Kidney epithelial cell (primary cell): ENCODE data around the gene MAP7. TPM values are rescaled to one million over a fixed set of nuclear protein-coding genes. Genes with fewer than 3 reads are reported as not detected.

Source experiments
- DNase-seq: peaks from one replicate; pipeline ENCODE4 v3.0.0-alpha.2; 2010; ENCODE audit warnings: low read depth
- H3K27me3 ChIP-seq: 2 replicates; pipeline ENCODE4 v1.6.0; 2011; ENCODE audit warnings: low read length; ENCODE audit not compliant: control insufficient read depth, insufficient read depth
- H3K36me3 ChIP-seq: 2 replicates; pipeline ENCODE4 v1.5.1; 2011; ENCODE audit warnings: low read length; ENCODE audit not compliant: control insufficient read depth, insufficient read depth
- H3K4me3 ChIP-seq: 2 replicates; pipeline ENCODE4 v1.5.1; 2011; ENCODE audit warnings: low read depth, mild to moderate bottlenecking, control low read depth, low read length
- CTCF ChIP-seq: IDR thresholded peaks from 2 replicates; pipeline ENCODE4 v1.5.1; 2011; ENCODE audit warnings: mild to moderate bottlenecking, moderate library complexity, low read length, control low read depth, inconsistent platforms; ENCODE audit not compliant: insufficient read depth, poor library complexity, severe bottlenecking
- total RNA-seq: library from RNA; depleted of rRNA; stranded (reverse); fragments of >200 nt; gene quantifications from 2 replicates; pipeline ENCODE4 v1.2.3, GENCODE V29; 2015

The MAP7 gene
- total RNA-seq, 1 donor from 2014 or later, result 17.6 TPM

GRCh38 chr6:136425793-136426192 lies 124.4 kb downstream of the MAP7 start:
- H3K36me3 ChIP-seq, result no peaks in the 10 kb centered on the region
- TF ChIP-seq CTCF, result no peak
- no peak overlapping the region for H3K4me3 ChIP-seq
- DNase-seq, result no peak
- no peaks in the 10 kb centered on the region for H3K27me3 ChIP-seq

DNA sequence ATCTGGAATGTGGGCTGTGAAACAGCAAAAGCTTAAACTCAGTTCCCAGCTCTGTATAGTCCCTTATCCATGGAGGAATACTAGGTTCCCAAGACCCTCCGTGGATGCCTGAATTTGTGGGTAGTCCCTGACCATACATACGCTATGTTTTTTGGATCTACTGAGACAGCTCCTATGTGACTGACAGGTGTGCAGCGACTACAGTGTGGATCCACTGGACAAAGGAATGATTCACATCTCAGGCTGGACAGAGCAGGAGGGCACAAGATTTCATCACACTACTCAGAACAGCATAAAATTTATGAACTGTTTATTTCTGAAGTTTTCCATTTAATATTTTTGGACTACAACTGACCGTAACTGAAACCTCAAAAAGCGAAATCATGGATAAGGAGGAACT lies 125.3 kb downstream of the MAP7 start:
- no peak for TF ChIP-seq CTCF
- Histone ChIP-seq H3K4me3 (no peak overlapping the region), H3K27me3 (no peaks in the 10 kb centered on the region), H3K36me3 (no peaks in the 10 kb centered on the region)
- no peak for DNase-seq

DNA sequence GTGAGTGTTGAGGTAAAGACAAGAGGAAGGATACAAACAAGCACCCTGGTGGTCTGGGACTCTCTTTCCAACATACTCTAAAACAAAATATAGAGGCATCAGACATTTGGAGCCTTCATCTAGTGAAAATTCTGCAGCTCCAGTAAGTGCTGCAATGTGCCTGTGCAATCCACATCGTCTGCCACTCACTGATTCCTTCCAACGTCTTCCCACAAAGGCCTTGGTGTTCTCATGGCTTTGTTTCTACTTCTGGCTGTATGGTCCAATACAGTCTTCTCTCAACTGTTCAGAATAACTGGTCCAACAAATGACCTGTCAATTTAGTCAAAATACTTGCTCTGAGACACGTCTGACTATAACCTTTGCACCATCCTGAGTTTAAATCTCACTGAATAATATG lies 125.8 kb downstream of the MAP7 start:
- Histone ChIP-seq H3K36me3 (no peaks in the 10 kb centered on the region), H3K27me3 (no peaks in the 10 kb centered on the region), H3K4me3 (no peak overlapping the region)
- TF ChIP-seq CTCF, result no peak
- DNase-seq, result no peak

DNA sequence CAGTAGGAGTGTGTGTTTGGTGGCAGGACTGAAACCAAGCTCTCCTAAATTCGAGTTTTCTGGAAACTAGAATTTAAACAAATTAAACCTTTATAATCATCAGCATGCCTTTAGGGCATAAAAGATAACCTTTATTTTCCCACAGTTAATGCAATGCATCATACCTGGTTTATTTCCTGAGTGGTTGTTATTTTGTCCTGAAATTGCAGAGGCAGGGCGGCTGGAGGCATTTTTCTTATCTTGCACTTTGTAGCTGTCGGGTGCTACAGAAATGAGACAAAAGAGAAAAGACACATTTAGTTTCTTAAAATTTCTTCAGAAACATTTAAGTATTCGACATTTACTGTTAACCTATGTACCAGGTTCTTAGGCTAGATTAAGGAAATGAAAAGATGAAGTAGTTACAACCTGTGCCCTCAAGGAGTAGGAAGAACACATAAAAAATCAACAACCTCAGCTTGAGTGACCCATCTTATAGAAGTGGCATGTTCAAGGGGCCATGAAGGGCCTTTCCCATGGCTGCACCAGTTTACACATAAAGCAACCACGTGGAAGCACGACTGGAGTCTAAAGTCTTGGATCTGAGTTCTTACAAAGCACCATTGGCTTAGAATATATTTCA lies 128.6 kb downstream of the MAP7 start:
- no peak for TF ChIP-seq CTCF
- Histone ChIP-seq H3K4me3 (no peak overlapping the region), H3K27me3 (no peaks in the 10 kb centered on the region), H3K36me3 (no peaks in the 10 kb centered on the region)
- DNase-seq, result no peak

DNA sequence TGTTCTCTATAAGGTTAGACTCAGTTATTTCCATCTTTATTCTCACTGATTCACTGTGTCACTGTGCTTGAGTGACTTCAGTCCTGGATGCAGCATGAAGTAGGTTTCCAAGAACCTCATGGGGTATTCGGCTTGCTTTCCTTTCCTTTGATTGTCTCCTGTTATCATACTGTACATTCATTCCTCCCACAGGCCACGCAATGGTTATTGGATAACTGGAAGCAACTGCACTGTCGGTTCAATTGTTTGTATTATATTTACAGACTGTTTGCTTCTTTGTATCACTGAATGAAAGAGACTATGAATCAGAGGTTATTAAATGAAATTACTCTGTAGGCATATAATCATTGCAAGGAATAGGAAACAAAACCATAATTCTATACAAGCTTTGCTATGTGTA lies 129.4 kb downstream of the MAP7 start:
- DNase-seq, result no peak
- Histone ChIP-seq H3K27me3 (no peaks in the 10 kb centered on the region), H3K36me3 (no peaks in the 10 kb centered on the region), H3K4me3 (no peak overlapping the region)
- no peak for TF ChIP-seq CTCF

DNA sequence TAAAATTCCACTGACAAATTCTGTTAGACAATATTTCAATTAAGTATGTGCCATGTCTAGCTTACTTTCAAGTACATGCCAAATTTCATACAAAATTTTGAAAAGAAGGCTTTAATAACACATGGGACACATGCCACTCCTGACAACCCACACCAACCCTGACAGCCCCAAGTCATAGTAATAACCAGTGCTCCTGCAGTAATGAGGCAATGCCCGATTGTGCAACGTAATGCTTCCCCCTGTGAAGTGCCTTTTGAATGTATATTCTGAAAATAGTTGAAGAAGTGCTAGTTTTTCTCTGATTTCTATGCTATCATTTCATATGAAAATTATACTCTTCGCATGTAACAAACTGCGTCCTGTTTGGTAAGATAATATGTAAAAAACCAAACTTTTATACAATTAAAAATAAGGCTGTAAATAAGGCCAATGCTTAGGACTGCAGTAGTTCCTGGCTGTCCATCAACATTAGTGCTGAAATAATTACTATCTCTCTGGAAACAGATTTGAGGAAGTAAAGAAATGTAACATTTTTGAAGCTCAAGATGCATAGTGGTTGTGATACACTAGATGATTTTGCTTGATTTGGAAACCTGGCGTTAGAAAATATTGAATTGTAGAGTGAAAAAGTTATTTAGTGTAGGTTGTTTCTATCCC lies 134.7 kb downstream of the MAP7 start:
- no peaks in the 10 kb centered on the region for H3K36me3 ChIP-seq
- no peak overlapping the region for H3K4me3 ChIP-seq
- no peak for TF ChIP-seq CTCF
- DNase-seq, result no peak
- H3K27me3 ChIP-seq, result no peaks in the 10 kb centered on the region
